ENCODE measurements around the gene COX5A.

COX5A gene

GRCh38 chr15:74937590-74938371, at the start of gene COX5A:
TSS of gene COX5A (minus strand) at chr15:74938073. CDS start at chr15:74938014, 59 bp downstream.
- DNase-seq (ENCODE audit: low spot score in 2 of 2), result peak; percentile 81 to 89
- H3K27ac Mint-ChIP-seq, result peak within 1 kb of the TSS; percentile 87
- no peaks in the 10 kb centered on the region for H3K9me3 Mint-ChIP-seq
- no peaks in the 10 kb centered on the region for H3K27me3 Mint-ChIP-seq
- peaks cover 3% of the 10 kb centered on the region for H3K36me3 Mint-ChIP-seq
- H3K4me1 Mint-ChIP-seq, result peaks cover 8% of the 10 kb centered on the region
- peak within 1 kb of the TSS; percentile 92 for H3K4me3 Mint-ChIP-seq
- ATAC-seq (ENCODE audit: low read depth), result peak; percentile 95

GRCh38 chr15:74983725-74984231, 45.9 kb upstream of the COX5A start:
- peaks cover 29% of the 10 kb centered on the region for H3K27me3 Mint-ChIP-seq
- H3K27ac Mint-ChIP-seq, result no peak overlapping the region
- no peaks in the 10 kb centered on the region for H3K9me3 Mint-ChIP-seq
- no peaks in the 10 kb centered on the region for H3K36me3 Mint-ChIP-seq
- H3K4me3 Mint-ChIP-seq, result no peak overlapping the region
- H3K4me1 Mint-ChIP-seq, result no peaks in the 10 kb centered on the region
- no peak for DNase-seq (ENCODE audit: low spot score in 2 of 2)
- ATAC-seq (ENCODE audit: low read depth), result no peak

- no peaks in the 10 kb centered on the region for H3K4me1 Mint-ChIP-seq
- no peaks in the 10 kb centered on the region for H3K36me3 Mint-ChIP-seq
- DNase-seq (ENCODE audit: low spot score in 2 of 2) (no peak), ATAC-seq (ENCODE audit: low read depth) (no peak)
- H3K27ac Mint-ChIP-seq, result no peak overlapping the region
- no peaks in the 10 kb centered on the region for H3K9me3 Mint-ChIP-seq
- H3K4me3 Mint-ChIP-seq, result no peak overlapping the region
- H3K27me3 Mint-ChIP-seq, result peaks cover 31% of the 10 kb centered on the region
Measured at GRCh38 chr15:74982183-74982582, 44.3 kb upstream of the COX5A start.

GRCh38 chr15:74978503-74978902, 40.6 kb upstream of the COX5A start:
- no peak overlapping the region for H3K27ac Mint-ChIP-seq
- DNase-seq (ENCODE audit: low spot score in 2 of 2), result no peak
- ATAC-seq (ENCODE audit: low read depth), result no peak
- no peaks in the 10 kb centered on the region for H3K9me3 Mint-ChIP-seq
- no peaks in the 10 kb centered on the region for H3K36me3 Mint-ChIP-seq
- H3K4me3 Mint-ChIP-seq, result no peak overlapping the region
- peaks cover 14% of the 10 kb centered on the region for H3K27me3 Mint-ChIP-seq
- no peaks in the 10 kb centered on the region for H3K4me1 Mint-ChIP-seq

GRCh38 chr15:74978077-74978476, 40.2 kb upstream of the COX5A start:
- H3K4me3 Mint-ChIP-seq, result no peak overlapping the region
- no peaks in the 10 kb centered on the region for H3K9me3 Mint-ChIP-seq
- ATAC-seq (ENCODE audit: low read depth), result no peak
- no peak for DNase-seq (ENCODE audit: low spot score in 2 of 2)
- peaks cover 14% of the 10 kb centered on the region for H3K27me3 Mint-ChIP-seq
- H3K36me3 Mint-ChIP-seq, result no peaks in the 10 kb centered on the region
- no peaks in the 10 kb centered on the region for H3K4me1 Mint-ChIP-seq
- H3K27ac Mint-ChIP-seq, result no peak overlapping the region

- Mint-ChIP-seq H3K9me3 (no peaks in the 10 kb centered on the region), H3K27me3 (peaks cover 19% of the 10 kb centered on the region), H3K4me1 (no peaks in the 10 kb centered on the region), H3K4me3 (no peak overlapping the region), H3K27ac (no peak overlapping the region), H3K36me3 (no peaks in the 10 kb centered on the region)
- ATAC-seq (ENCODE audit: low read depth) (no peak), DNase-seq (ENCODE audit: low spot score in 2 of 2) (no peak)
Measured at GRCh38 chr15:74977599-74977998, 39.7 kb upstream of the COX5A start.

GRCh38 chr15:74976159-74976558, 38.3 kb upstream of the COX5A start:
- H3K27me3 Mint-ChIP-seq, result peaks cover 19% of the 10 kb centered on the region
- H3K27ac Mint-ChIP-seq, result no peak overlapping the region
- H3K4me3 Mint-ChIP-seq, result no peak overlapping the region
- DNase-seq (ENCODE audit: low spot score in 2 of 2) (no peak), ATAC-seq (ENCODE audit: low read depth) (no peak)
- H3K9me3 Mint-ChIP-seq, result no peaks in the 10 kb centered on the region
- no peaks in the 10 kb centered on the region for H3K36me3 Mint-ChIP-seq
- H3K4me1 Mint-ChIP-seq, result no peaks in the 10 kb centered on the region

- no peak for DNase-seq (ENCODE audit: low spot score in 2 of 2)
- Mint-ChIP-seq H3K4me1 (no peaks in the 10 kb centered on the region), H3K27ac (no peak overlapping the region), H3K4me3 (no peak overlapping the region), H3K9me3 (no peaks in the 10 kb centered on the region), H3K27me3 (peaks cover under 1% of the 10 kb centered on the region), H3K36me3 (no peaks in the 10 kb centered on the region)
- ATAC-seq (ENCODE audit: low read depth), result no peak
Measured at GRCh38 chr15:74967670-74968069, 29.8 kb upstream of the COX5A start.

- no peak for DNase-seq (ENCODE audit: low spot score in 2 of 2)
- H3K4me3 Mint-ChIP-seq, result no peak overlapping the region
- no peaks in the 10 kb centered on the region for H3K36me3 Mint-ChIP-seq
- ATAC-seq (ENCODE audit: low read depth), result no peak
- peaks cover 5% of the 10 kb centered on the region for H3K27me3 Mint-ChIP-seq
- H3K4me1 Mint-ChIP-seq, result no peaks in the 10 kb centered on the region
- no peak overlapping the region for H3K27ac Mint-ChIP-seq
- H3K9me3 Mint-ChIP-seq, result no peaks in the 10 kb centered on the region
Measured at GRCh38 chr15:74964794-74965193, 26.9 kb upstream of the COX5A start.

- Mint-ChIP-seq H3K4me1 (peaks cover 8% of the 10 kb centered on the region), H3K4me3 (no peak overlapping the region)
Measured at GRCh38 chr15:74963213-74963612, 25.3 kb upstream of the COX5A start.

GRCh38 chr15:74962671-74963070, 24.8 kb upstream of the COX5A start:
- H3K27ac Mint-ChIP-seq, result no peak overlapping the region
- H3K9me3 Mint-ChIP-seq, result no peaks in the 10 kb centered on the region
- DNase-seq (ENCODE audit: low spot score in 2 of 2) (no peak), ATAC-seq (ENCODE audit: low read depth) (no peak)
- H3K4me1 Mint-ChIP-seq, result peaks cover 8% of the 10 kb centered on the region
- peaks cover 15% of the 10 kb centered on the region for H3K27me3 Mint-ChIP-seq
- no peaks in the 10 kb centered on the region for H3K36me3 Mint-ChIP-seq
- no peak overlapping the region for H3K4me3 Mint-ChIP-seq

More at GRCh38 chr15:74963213-74963612, 25.3 kb upstream of the COX5A start:
- ATAC-seq (ENCODE audit: low read depth) (no peak), DNase-seq (ENCODE audit: low spot score in 2 of 2) (no peak)
- Mint-ChIP-seq H3K9me3 (no peaks in the 10 kb centered on the region), H3K27me3 (peaks cover 15% of the 10 kb centered on the region), H3K36me3 (no peaks in the 10 kb centered on the region), H3K27ac (no peak overlapping the region)

GRCh38 chr15:74962219-74962618, 24.3 kb upstream of the COX5A start:
- H3K27me3 Mint-ChIP-seq, result peaks cover 15% of the 10 kb centered on the region
- no peak for ATAC-seq (ENCODE audit: low read depth)
- no peaks in the 10 kb centered on the region for H3K9me3 Mint-ChIP-seq
- no peak for DNase-seq (ENCODE audit: low spot score in 2 of 2)
- no peak overlapping the region for H3K27ac Mint-ChIP-seq
- no peaks in the 10 kb centered on the region for H3K36me3 Mint-ChIP-seq
- H3K4me3 Mint-ChIP-seq, result no peak overlapping the region
- H3K4me1 Mint-ChIP-seq, result peaks cover 8% of the 10 kb centered on the region

GRCh38 chr15:74961616-74962015, 23.7 kb upstream of the COX5A start:
- no peaks in the 10 kb centered on the region for H3K9me3 Mint-ChIP-seq
- no peaks in the 10 kb centered on the region for H3K36me3 Mint-ChIP-seq
- H3K27me3 Mint-ChIP-seq, result peaks cover 15% of the 10 kb centered on the region
- DNase-seq (ENCODE audit: low spot score in 2 of 2), result no peak
- peaks cover 8% of the 10 kb centered on the region for H3K4me1 Mint-ChIP-seq
- H3K27ac Mint-ChIP-seq, result no peak overlapping the region
- no peak overlapping the region for H3K4me3 Mint-ChIP-seq
- ATAC-seq (ENCODE audit: low read depth), result no peak

GRCh38 chr15:74960995-74961588, 23.2 kb upstream of the COX5A start:
- no peak for ATAC-seq (ENCODE audit: low read depth)
- DNase-seq (ENCODE audit: low spot score in 2 of 2), result no peak
- Mint-ChIP-seq H3K27me3 (peaks cover 15% of the 10 kb centered on the region), H3K4me1 (peaks cover 8% of the 10 kb centered on the region), H3K9me3 (no peaks in the 10 kb centered on the region), H3K27ac (no peak overlapping the region), H3K36me3 (no peaks in the 10 kb centered on the region), H3K4me3 (no peak overlapping the region)

Measured in memory B cell (primary cell).